GM19463 (cell line): ENCODE results near the gene MACROD1.

ENCODE experiments used
- ATAC-seq: cut with Tn5 transposase; IDR thresholded peaks from one replicate; pipeline ENCODE4 v1.9.1; 2021; ENCODE audit warnings: mild to moderate bottlenecking, moderate library complexity; ENCODE audit not compliant: unreplicated experiment

MACROD1 gene

GRCh38 chr11:64114231-64114630 lies 51.7 kb downstream of the MACROD1 start:
- ATAC-seq = no peak

GRCh38 chr11:64113462-64113780 lies 52.5 kb downstream of the MACROD1 start:
- no peak for ATAC-seq

- ATAC-seq = no peak
Measured at GRCh38 chr11:64112771-64113461, 53.0 kb downstream of the MACROD1 start.

GRCh38 chr11:64110465-64111375 lies 55.2 kb downstream of the MACROD1 start:
- ATAC-seq = no peak

GRCh38 chr11:64109332-64109731 lies 56.6 kb downstream of the MACROD1 start:
- ATAC-seq = no peak

GRCh38 chr11:64107303-64107702 lies 58.6 kb downstream of the MACROD1 start:
- no peak for ATAC-seq

- ATAC-seq = no peak
Measured at GRCh38 chr11:64104632-64105031, 61.3 kb downstream of the MACROD1 start.

- no peak for ATAC-seq
Measured at GRCh38 chr11:64103277-64103985, 62.5 kb downstream of the MACROD1 start.

GRCh38 chr11:64102005-64102738 lies 63.7 kb downstream of the MACROD1 start:
- no peak for ATAC-seq

GRCh38 chr11:64101461-64101860 lies 64.5 kb downstream of the MACROD1 start:
- no peak for ATAC-seq

GRCh38 chr11:64100782-64101353 lies 65.0 kb downstream of the MACROD1 start:
- ATAC-seq = no peak

GRCh38 chr11:64100360-64100759 lies 65.6 kb downstream of the MACROD1 start:
- no peak for ATAC-seq

GRCh38 chr11:64099436-64099835 lies 66.5 kb downstream of the MACROD1 start:
- no peak for ATAC-seq

GRCh38 chr11:64098318-64098831 lies 67.5 kb downstream of the MACROD1 start:
- ATAC-seq = no peak

- ATAC-seq = no peak
Measured at GRCh38 chr11:64097468-64098317, 68.2 kb downstream of the MACROD1 start.

GRCh38 chr11:64096835-64097234 lies 69.1 kb downstream of the MACROD1 start:
- ATAC-seq = no peak

GRCh38 chr11:64095949-64096348 lies 70.0 kb downstream of the MACROD1 start:
- ATAC-seq = no peak

- no peak for ATAC-seq
Measured at GRCh38 chr11:64095273-64095817, 70.6 kb downstream of the MACROD1 start.
